Measurements from ENCODE around the gene GALNTL6. TPM values are rescaled to one million over a fixed set of nuclear protein-coding genes. Genes with fewer than 3 reads are reported as not detected.
"Not testable (repeated sequence)": the region's sequence is repeated elsewhere in the genome, so short reads cannot be mapped to it uniquely, and the experiment has no call there.

Gene GALNTL6
- polyA plus RNA-seq, 5 donors = 0.06 to 0.13 (median 0.08) TPM

DNA sequence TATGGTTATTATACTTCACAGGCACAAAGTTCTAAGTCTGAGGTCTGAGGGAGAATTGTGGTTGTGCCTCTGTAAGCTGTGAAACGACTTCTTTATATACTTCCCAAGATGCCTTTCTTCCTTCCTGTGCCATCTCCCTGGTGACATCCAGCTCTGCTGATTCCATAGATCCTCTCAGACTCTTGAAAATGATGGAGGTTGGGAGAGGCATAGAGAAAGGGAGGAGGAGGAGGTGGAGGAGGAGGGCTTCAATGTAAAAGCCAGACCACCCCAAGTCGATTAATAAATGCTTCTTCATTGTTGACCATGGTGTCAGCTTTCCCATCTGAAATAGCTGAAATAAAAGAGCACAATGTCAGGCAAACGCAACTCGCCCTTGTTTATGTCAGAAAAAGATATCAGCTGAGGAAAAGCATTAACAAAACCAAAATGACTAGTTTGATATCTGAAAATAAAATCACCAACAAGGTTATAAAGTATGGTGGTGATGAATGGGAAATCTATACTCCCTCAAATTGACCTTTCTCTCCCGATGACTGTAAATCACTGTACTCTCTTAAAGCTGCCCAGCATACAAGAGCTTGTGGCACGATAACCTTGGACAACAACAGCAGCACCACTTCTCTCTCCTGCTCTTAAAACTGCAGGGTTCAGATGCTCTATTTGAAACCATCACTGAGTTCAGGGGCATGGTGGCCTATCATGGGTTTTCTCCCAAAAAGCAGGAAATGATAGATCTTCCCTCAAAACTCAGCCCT is 1125.0 kb downstream of the GALNTL6 start:
- no peak for DNase-seq

DNA sequence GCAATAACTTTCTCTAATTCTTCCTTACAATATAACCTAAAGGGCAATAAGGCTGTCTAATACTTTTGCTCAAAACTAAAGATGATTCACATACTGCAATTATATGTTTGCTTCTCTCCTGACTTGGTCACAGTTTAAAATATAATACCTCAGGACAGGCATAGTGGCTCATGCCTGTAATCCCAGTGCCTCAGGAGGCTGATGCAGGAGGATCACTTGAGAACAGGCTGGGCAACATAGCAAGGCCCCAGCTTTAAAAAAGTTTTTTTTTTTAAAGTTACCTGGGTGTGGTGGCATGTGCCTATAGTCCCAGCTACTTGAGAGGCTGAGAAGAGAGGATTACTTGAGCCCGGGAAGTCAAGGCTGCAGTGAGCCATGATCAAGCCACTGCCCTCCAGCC is 1125.7 kb downstream of the GALNTL6 start:
- DNase-seq = no peak

DNA sequence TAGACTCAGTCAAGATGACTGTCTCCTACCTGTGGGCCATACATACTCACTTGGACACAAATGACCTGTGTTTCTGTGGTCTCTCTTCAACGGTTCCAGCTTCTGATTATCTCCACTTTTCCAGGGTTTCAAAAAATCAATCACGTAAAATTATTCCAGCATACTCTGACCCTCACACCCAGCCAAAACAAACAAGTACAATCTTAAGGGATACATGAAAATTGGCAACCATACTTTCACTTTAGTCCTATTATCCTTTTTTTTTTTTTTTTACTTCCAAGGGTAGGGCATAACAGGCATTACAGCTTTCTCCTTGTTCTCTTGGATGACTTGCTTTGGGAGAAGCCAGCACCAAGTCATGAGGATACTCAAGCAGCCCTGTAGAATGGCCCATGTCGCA is 1129.6 kb downstream of the GALNTL6 start:
- no peak for DNase-seq

DNA sequence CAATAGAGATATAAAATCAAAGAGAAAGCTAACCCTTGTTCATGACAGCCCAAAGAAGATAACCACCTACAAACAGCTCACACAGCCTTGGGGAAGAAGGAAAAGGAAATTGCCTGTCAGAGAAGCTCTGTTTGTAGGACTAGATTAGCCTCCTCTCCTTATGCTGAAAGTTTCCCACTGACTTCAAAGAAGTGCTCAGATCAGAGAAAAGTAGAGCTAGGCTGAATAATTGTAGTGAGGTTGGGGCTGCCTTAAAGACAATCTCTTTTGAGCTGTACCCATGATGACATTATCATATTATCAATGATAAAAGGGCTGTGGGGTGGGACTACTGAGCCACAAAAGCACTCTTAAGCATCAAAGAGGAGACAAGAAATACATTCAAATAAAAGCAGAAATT is 1132.4 kb downstream of the GALNTL6 start:
- DNase-seq = no peak

DNA sequence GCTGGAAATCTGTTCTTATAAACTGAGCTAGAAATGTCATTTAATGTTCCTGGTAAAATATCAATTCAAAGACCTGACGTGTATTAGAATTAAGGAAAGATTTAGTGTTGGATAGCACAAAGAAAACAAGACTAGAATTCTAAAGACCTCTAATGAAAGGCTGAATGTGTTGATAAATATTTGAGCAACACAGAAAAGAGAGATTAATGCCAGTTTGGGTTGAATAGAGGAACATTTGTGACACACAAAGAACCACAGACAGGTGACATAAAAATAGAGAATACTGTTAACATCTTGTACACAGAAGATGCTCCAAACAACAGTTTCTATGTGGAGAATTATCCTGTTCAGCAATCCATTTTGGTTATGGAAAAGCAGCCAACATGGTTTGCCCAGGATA is 1133.3 kb downstream of the GALNTL6 start:
- no peak for DNase-seq

DNA sequence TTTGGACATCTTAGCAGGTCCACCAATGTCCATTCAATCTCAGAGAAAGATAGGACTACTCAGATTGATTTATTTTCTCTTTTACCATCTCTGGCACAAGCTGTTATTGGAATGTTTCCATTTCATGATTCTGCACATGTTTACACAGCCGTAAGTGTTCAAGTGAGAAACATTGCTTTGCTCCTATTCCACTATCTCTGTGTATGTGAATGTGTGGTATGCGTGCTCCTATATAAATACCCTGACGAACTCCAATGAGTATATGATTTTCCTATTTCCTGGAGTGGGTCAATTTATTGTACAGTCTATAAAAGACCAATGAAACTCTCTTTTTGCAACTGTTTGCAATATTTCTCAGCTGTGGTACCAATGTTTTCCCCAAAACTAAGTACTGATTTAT is 1134.4 kb downstream of the GALNTL6 start:
- no peak for DNase-seq

DNA sequence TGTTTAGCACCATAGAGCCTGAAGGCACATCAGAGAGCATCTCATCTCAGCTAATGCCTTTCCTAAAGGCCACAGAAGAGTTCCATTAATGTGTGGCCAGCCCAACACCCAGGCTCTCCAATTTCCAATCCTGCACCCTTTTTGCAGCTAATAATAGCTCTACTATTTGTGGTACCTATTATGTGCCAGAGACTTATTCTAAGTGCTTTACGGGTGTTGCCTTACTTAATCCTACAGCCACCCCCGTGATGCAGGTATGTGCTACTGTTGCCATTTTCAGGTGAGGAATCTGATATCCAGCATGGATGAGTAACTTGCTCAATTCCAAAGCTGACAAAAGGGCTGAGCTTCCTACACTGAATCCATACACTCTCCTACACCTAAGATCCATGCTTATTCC is 1137.8 kb downstream of the GALNTL6 start:
- no peak for DNase-seq

DNA sequence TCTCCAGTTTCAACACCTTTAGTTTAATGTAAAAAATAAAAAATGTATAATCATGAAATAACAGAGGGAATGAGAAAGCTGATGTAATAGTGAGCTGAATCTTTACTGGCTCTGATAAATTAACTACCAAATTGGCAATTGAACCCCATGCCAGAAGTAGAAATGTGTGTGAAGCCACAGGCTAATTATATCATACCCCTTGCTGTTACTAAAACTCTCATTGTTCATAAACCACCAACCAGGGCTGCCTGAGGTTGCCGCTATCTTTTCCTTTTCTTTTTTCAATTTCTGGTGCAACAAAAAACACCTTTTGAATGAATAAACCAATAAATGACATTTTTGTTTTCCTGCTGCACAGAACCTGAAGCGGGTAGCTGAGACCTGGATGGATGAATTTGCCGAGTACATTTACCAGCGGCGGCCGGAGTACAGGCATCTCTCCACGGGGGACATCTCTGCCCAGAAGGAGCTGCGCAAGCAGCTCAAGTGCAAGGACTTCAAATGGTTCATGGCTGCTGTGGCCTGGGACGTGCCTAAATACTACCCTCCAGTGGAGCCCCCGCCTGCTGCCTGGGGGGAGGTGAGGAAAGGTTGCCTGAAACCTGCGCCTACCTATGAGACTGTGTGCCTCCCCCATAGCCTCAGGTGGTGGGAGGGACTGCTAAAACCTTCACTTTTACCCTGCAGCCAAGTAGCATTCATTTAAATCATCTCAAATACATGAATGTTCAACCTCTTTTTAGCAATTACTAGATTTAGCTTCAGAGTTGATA is 1138.7 kb downstream of the GALNTL6 start:
- DNase-seq = no peak

GRCh38 chr4:172953896-172954568 is 1140.8 kb downstream of the GALNTL6 start:
- no peak for DNase-seq

DNA sequence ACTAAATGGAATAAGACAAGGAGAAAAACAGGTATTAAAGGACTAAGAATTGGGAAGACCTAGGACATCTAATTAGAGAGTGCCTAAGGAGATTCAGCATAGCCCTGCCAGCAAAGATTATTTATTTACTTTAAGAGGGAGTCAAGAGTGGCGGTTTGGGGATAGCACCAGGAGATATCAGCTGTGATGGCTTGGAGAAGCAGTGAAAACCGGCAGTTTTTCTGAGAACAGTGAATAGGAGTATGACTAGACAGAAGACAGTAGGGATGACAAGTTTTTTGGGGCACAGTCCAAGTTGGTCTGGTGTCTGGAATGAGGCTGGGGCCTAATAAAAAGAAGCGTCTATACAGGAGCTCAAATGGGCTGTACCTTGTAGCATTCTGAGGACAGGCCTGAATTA is 1143.1 kb downstream of the GALNTL6 start:
- DNase-seq = not testable (repeated sequence)

GRCh38 chr4:172957216-172957615 is 1144.0 kb downstream of the GALNTL6 start:
- DNase-seq = no peak

DNA sequence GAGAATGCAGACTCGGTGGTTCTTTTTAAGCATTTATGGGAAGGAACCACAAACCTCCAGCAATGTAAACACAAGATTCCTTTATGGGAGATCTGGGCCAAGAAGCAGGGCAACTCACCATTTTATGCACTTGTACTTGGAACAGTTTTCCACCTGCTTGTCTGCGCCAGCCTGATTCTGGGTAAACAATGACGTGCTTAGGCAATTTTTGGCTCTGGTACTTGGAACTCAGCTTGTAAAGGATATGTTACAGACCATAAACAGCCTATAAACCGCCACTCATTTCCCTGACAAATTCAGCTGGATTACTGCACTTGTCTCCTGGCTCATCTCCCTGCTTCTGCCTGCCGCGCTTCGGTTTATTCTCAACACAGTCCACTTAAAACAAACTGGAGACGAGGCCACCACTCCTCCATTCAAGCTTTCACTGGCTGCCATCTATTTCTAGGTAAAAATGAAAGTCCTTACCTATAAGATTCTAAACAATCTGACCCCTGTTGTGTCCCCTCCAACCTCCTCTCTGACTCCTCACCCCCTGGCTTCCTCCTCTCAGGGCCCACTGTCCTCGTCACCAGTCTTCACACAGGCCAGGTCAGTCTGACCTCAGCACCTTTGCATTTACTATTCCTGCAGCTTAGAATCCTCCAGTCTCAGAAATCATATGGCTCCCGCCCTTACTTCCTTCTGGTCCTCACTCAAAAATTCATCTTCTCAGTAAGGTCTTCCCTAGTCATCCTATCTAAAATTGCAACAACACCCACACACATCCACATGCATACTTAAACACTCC is 1149.6 kb downstream of the GALNTL6 start:
- DNase-seq = peak; percentile 24 to 25

DNA sequence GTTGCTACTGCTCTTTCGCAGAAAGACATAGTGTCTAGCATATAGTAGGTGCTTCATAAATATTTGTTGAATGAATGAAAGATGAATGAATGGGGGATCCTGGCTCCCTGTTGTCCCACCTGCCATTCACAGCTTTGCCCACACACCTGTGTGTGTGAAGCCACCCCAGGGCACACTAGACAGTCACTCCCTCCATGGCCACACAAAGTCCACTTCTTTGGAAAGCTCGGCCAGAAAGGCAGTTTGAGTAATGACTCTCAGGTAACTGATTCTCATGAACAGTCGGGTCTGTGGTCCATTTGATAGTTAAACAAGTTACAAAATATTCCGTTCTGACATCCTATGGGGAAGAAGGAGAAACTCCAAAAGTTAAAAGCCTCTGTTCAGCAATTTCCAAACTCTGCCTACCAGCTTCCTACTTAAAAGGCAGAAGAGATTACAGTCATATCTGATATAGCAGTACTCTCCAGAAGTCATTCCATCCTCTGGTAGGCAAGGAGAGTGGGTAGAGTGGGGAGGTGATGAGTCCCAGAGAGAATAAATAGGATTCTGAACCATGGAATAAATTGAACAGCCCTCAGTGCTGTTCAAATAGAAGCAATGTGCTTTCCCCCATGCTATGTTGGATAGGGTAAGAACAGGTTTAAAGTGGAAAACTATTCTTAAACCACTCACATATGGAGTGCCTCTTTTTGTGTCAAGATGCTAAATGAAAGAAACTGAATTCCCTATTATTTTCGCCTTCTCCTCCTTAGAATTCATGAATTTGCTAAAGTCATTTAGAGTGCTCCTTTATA is 1150.5 kb downstream of the GALNTL6 start:
- DNase-seq = no peak

GRCh38 chr4:172970189-172970588 is 1157.0 kb downstream of the GALNTL6 start:
- DNase-seq = not testable (repeated sequence)

DNA sequence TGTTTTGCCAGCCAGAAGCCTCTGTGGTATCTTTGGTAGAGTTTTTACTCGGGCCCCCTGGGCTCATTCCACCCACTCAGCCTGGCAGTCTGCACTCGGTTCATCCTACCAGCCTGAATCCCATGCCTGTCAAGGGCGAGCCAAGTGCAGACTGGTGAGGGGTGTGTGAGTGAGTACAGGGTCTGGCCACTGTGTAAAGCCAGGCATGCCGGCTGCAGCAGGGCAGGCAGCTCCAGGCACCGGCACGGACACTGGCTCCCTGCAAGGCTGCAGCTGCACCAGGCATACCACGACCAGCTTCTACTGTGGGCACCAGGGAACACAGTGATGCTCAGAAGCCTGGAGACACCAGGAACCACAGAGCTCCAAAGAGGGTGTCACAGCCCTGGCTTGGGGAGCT is 1161.4 kb downstream of the GALNTL6 start:
- no peak for DNase-seq

DNA sequence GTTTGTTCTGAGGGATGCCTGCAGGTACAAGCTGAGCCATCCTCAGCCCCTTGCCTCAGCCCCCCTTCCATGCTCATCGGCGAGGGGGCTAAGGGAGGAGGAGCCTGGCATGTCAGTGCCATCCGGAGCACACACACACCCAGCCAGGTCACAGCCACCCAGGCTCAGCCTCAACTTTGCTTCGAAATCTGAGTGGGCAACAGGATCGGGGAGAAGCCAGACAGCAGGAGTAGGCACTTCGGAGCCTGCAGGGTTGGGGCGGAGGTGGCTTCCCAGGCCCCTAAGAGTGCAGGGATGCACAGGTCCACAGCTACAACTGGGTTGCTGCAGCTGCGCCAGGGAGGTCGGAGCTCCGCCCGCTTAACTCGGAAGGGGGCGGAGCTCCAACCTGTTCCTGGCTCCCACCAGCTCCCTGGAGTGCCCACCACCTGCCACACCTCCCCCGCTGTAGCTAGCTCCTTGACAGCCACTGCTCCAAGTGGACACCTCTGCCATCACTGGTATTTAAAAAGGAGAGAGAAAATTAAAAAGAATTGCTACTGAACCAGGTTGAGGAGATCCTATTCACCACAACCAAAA is 1162.5 kb downstream of the GALNTL6 start:
- no peak for DNase-seq

DNA sequence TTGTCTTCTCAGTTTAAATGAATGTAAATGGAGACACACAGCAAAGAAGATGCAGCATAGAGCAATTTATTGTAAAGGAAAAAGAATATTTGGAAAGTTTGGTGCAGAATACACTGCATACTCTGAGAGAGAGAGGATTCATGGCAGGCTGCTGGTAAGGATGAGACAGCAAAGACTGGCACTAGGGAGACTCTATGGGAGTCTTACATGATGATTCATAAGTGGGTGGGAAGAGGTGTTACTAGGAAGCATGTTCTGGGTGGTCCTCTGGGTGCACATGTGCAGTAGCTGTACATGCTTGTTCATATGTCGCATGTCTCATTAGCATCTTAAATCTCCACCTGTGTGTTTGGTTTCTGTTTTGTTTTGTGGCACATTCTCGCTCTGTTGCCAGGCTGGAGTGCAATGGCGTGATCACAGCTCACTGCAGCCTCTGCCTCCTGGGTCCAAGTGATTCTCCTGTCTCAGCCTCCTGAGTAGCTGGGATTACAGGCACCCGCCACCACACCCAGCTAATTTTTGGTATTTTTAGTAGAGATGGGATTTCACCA is 1164.4 kb downstream of the GALNTL6 start:
- not testable (repeated sequence) for DNase-seq

- DNase-seq = no peak
These were observed 1165.6 kb downstream of the GALNTL6 start for GRCh38 chr4:172978848-172979247.

GRCh38 chr4:172979332-172979731 is 1166.1 kb downstream of the GALNTL6 start:
- no peak for DNase-seq

DNA sequence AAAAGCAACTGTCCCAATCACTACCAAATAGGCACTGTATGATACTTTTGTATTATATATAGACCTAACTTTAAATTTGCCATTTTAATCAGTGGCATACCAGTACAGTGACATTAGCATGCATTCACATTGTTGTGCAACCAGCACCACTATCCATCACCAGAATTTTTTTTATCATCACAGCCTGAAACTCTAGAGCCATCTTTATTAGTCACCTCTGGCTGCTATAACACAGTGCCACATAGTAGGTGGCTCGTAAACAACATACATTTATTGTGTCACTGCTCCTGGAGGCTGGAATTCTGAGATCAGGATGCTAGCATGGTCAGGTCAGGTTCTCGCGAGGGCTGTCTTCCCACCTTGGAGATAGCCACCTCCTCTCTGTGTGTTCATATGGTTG is 1167.0 kb downstream of the GALNTL6 start:
- DNase-seq = no peak
